Rectal smooth muscle tissue (tissue), 1 donor: ENCODE measurements around the gene APOL5.
"Not testable (repeated sequence)": the region's sequence is repeated elsewhere in the genome, so short reads cannot be mapped to it uniquely, and the experiment has no call there.

Experiments used
- H3K27ac ChIP-seq: one replicate; pipeline ENCODE4 v1.7.0; 2013; ENCODE audit warnings: low read depth, low read length, inconsistent platforms
- H3K27me3 ChIP-seq: one replicate; pipeline ENCODE4 v1.7.0; 2013; ENCODE audit warnings: low read length; ENCODE audit not compliant: control insufficient read depth, insufficient read depth
- H3K36me3 ChIP-seq: one replicate; pipeline ENCODE4 v1.7.0; 2013; ENCODE audit warnings: low read length; ENCODE audit not compliant: control insufficient read depth, insufficient read depth
- H3K4me1 ChIP-seq: one replicate; pipeline ENCODE4 v1.7.0; 2013; ENCODE audit warnings: low read length; ENCODE audit not compliant: control insufficient read depth, insufficient read depth
- H3K4me3 ChIP-seq: one replicate; pipeline ENCODE4 v1.7.0; 2013; ENCODE audit warnings: low read length
- H3K9ac ChIP-seq: one replicate; pipeline ENCODE4 v1.7.0; 2013; ENCODE audit warnings: low read length

The APOL5 gene

DNA sequence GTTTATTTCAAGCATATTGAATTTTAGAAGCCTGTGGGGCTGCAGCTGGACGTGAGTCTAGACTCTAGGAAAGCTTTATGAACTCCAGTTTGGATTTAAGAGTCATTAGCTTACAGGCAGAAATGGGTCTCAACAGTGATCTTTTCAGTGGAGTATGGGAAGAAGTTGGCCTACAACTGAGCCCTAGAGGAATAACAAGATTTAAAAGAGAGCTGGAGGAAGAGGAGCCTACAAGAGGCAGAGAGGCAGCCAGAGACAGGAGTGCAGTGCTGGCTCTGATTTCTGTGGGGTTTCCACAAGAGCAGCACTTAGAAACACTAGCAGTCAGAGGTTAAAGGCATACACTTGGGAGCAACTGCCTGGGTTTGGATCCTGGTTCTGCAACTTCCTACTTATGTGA, 17.9 kb downstream of the APOL5 start:
- H3K36me3 ChIP-seq = no peaks in the 10 kb centered on the region

GRCh38 chr22:35736166-35736565, 18.5 kb downstream of the APOL5 start:
- no peak overlapping the region for H3K4me3 ChIP-seq
- H3K36me3 ChIP-seq = no peaks in the 10 kb centered on the region
- no peak overlapping the region for H3K27ac ChIP-seq
- H3K27me3 ChIP-seq = no peaks in the 10 kb centered on the region
- no peak overlapping the region for H3K9ac ChIP-seq
- H3K4me1 ChIP-seq = no peaks in the 10 kb centered on the region

More for the DNA sequence above, 17.9 kb downstream of the APOL5 start:
- Histone ChIP-seq H3K4me1 (no peaks in the 10 kb centered on the region), H3K4me3 (no peak overlapping the region), H3K9ac (no peak overlapping the region), H3K27ac (no peak overlapping the region), H3K27me3 (no peaks in the 10 kb centered on the region)

DNA sequence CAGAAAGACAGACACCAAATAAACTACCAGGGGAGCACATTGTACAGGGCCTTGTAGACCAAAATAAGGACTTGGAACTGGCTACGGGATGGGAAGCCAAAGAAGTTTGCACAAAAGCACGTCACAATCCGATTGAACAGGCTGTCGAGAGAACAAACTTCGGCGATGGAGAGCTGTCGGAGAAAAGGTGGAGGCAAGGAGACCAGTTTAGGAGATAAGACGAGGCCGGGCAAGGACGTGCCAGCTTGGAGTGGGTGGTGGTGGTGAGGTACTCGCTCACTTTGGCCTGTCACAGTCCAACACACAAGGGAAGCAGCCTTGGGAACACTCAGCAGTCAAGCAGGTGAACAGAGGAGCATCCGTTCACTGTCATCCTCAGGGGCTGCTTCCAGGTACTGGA, 19.0 kb downstream of the APOL5 start:
- no peaks in the 10 kb centered on the region for H3K36me3 ChIP-seq
- no peak overlapping the region for H3K9ac ChIP-seq
- H3K27me3 ChIP-seq = no peaks in the 10 kb centered on the region
- H3K4me3 ChIP-seq = no peak overlapping the region
- H3K4me1 ChIP-seq = no peaks in the 10 kb centered on the region
- H3K27ac ChIP-seq = no peak overlapping the region

GRCh38 chr22:35737886-35738285, 20.2 kb downstream of the APOL5 start:
- H3K4me3 ChIP-seq, H3K27ac ChIP-seq, H3K36me3 ChIP-seq, H3K9ac ChIP-seq, H3K27me3 ChIP-seq, H3K4me1 ChIP-seq: not testable (repeated sequence)

- H3K36me3 ChIP-seq = peaks cover 9% of the 10 kb centered on the region
- no peak overlapping the region for H3K9ac ChIP-seq
- H3K27ac ChIP-seq = no peak overlapping the region
- H3K27me3 ChIP-seq = no peaks in the 10 kb centered on the region
- no peak overlapping the region for H3K4me3 ChIP-seq
- no peaks in the 10 kb centered on the region for H3K4me1 ChIP-seq
Measured at GRCh38 chr22:35739076-35739930, 21.6 kb downstream of the APOL5 start.

DNA sequence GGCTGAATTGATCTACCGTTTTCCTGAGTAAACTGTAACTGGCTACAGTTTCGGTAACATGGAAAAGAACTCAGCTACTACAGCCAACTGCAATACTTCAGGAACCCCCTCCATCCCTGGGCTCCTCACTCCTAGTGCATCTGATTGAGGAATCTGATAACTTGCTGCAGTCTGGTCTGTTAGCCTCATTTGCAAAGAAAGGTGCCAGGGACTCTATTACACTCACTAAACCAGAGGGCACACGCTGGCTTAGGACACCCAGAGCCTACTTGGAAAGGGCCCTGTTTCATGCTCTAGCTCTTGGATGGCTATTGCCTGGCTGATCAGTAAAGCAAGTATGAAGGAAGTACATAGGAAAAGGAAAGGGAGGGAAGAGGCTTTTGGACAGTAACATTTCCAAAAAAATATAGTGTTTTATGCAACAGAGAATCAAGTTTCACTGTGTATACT, 22.3 kb downstream of the APOL5 start:
- H3K4me1 ChIP-seq = no peaks in the 10 kb centered on the region
- no peak overlapping the region for H3K4me3 ChIP-seq
- H3K27ac ChIP-seq = no peak overlapping the region
- H3K9ac ChIP-seq = no peak overlapping the region
- no peaks in the 10 kb centered on the region for H3K27me3 ChIP-seq
- peaks cover 9% of the 10 kb centered on the region for H3K36me3 ChIP-seq

DNA sequence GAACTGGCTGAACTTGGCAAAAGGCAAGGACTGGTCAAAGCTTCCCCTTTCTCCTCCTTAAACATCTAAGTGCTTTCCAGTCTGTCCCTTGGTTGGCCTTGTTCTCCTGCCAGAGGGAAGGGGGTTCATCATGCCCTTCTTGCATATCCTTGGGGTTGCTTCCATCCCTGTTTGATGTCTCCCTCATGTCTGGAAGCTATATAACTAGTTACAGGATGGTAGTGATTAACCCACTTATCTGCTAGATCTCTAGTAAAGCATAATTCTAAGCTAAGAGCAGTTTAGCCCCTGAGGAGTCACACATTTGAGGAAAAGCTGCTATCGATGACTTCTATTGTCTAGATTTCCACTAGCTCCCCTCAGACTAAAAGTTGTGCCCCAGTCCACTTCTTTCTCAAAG, 22.9 kb downstream of the APOL5 start:
- Histone ChIP-seq H3K4me3 (no peak overlapping the region), H3K36me3 (peaks cover 9% of the 10 kb centered on the region), H3K27ac (no peak overlapping the region), H3K4me1 (no peaks in the 10 kb centered on the region), H3K9ac (no peak overlapping the region), H3K27me3 (no peaks in the 10 kb centered on the region)

GRCh38 chr22:35742342-35743100, 24.8 kb downstream of the APOL5 start:
- no peak overlapping the region for H3K4me3 ChIP-seq
- no peaks in the 10 kb centered on the region for H3K27me3 ChIP-seq
- H3K27ac ChIP-seq = no peak overlapping the region
- peaks cover 9% of the 10 kb centered on the region for H3K36me3 ChIP-seq
- H3K4me1 ChIP-seq = no peaks in the 10 kb centered on the region
- no peak overlapping the region for H3K9ac ChIP-seq

DNA sequence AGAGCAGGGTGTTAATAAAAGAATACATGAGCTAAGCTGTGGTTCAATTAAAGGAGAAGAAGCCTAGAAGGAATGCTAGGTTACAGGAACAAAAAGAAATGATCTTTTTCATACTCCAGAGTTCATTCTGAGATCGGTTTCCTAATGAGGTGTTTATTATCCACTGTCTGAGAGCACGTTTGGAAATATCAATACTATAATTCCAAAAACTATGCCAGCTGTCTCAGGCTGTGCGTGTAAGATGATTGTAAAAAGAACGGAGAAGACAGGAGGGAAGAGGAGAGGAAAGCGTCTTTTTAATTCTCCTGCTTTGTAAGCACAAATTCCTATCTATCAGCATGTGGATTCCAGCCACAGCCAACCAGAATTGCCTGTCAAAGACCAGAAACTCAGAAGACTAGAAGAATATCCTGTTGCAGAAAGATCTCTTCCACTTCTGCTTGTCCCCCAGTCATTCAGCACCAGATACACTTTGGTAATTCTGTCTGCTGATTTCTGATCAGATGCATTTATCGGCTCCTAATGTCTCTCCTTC, 25.7 kb downstream of the APOL5 start:
- Histone ChIP-seq H3K36me3 (peaks cover 9% of the 10 kb centered on the region), H3K27ac (no peak overlapping the region), H3K4me3 (no peak overlapping the region), H3K9ac (no peak overlapping the region), H3K4me1 (no peaks in the 10 kb centered on the region), H3K27me3 (no peaks in the 10 kb centered on the region)

GRCh38 chr22:35746248-35746647, 28.6 kb downstream of the APOL5 start:
- no peak overlapping the region for H3K4me3 ChIP-seq
- no peak overlapping the region for H3K27ac ChIP-seq
- no peak overlapping the region for H3K9ac ChIP-seq
- H3K4me1 ChIP-seq = no peaks in the 10 kb centered on the region
- H3K36me3 ChIP-seq = peaks cover 9% of the 10 kb centered on the region
- no peaks in the 10 kb centered on the region for H3K27me3 ChIP-seq

GRCh38 chr22:35746946-35747703, 29.5 kb downstream of the APOL5 start:
- H3K27me3 ChIP-seq = no peaks in the 10 kb centered on the region
- H3K4me1 ChIP-seq = no peaks in the 10 kb centered on the region
- no peak overlapping the region for H3K9ac ChIP-seq
- no peak overlapping the region for H3K4me3 ChIP-seq
- H3K36me3 ChIP-seq = peaks cover 9% of the 10 kb centered on the region
- no peak overlapping the region for H3K27ac ChIP-seq

DNA sequence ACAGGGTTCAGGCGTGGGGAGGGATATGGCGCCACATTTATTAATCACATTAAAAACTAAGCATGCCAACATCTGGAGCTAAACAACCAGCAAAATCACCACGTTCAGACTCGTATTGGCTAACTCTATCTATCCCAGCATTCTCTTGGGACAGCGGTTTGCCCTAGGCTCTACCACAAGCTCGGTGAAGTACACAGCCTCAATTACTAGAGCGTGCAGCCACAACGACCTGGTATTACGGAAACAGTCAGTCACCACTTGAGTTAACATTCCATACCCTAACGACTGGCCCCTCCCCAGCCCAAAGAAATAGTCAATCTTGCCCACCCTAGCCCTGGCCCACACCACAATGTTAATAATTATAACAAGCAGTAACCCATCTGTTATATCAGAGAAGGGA, 32.1 kb downstream of the APOL5 start:
- Histone ChIP-seq H3K27ac (no peak overlapping the region), H3K4me3 (no peak overlapping the region), H3K27me3 (no peaks in the 10 kb centered on the region), H3K4me1 (peaks cover 2% of the 10 kb centered on the region), H3K9ac (no peak overlapping the region), H3K36me3 (peaks cover 5% of the 10 kb centered on the region)
